Panc1 (cell line): ENCODE results near the gene ZFAND3. TPM values are rescaled to one million over a fixed set of nuclear protein-coding genes. Genes with fewer than 3 reads are reported as not detected.

Experiments used
- ATAC-seq: fragments of 200-7000 bp; cut with Tn5 transposase; 2 replicates; pipeline ENCODE4 v1.9.1; 2020; ENCODE audit warnings: mild to moderate bottlenecking, moderate library complexity
- BruUV-seq: library from RNA; stranded (reverse); fragments of 400-500 nt; replicated peaks from 2 replicates; lab custom pipeline; 2021; lab: Mats Ljungman, UMichigan
- CTCF ChIA-PET: fragments of 300-600 bp; sonication (Branson Sonifier 250); formaldehyde crosslinking; loops from one replicate; lab custom pipeline; 2022; ENCODE audit warnings: antibody characterized with exemption; lab: Charles Lee
- POLR2A ChIA-PET: fragments of 300-600 bp; sonication (Branson Sonifier 250); formaldehyde crosslinking; loops from one replicate; lab custom pipeline; 2022; ENCODE audit warnings: antibody characterized with exemption; lab: Charles Lee
- DNase-seq: peaks from one replicate; pipeline ENCODE4 v3.0.0-alpha.2; 2010; ENCODE audit warnings: low read depth, low spot score
- H3K27ac ChIP-seq: 2 replicates; pipeline ENCODE4 v1.5.1; 2011; ENCODE audit warnings: mild to moderate bottlenecking, low read length, inconsistent platforms
- H3K27me3 ChIP-seq: fragments of 200-500 bp; sonication (Bioruptor generic); 2 replicates; pipeline ENCODE4 v1.6.0; 2014; ENCODE audit warnings: low read length, inconsistent platforms; ENCODE audit not compliant: control insufficient read depth, insufficient read depth
- H3K36me3 ChIP-seq: fragments of 200-500 bp; sonication (Bioruptor generic); 2 replicates; pipeline ENCODE4 v1.5.1; 2014; ENCODE audit warnings: inconsistent platforms, mild to moderate bottlenecking, low read length, moderate library complexity; ENCODE audit not compliant: control insufficient read depth, insufficient read depth
- H3K4me1 ChIP-seq: 2 replicates; pipeline ENCODE4 v1.5.1; 2011; ENCODE audit warnings: inconsistent platforms, mild to moderate bottlenecking, low read length, moderate library complexity; ENCODE audit not compliant: control insufficient read depth, insufficient read depth
- H3K4me3 ChIP-seq, 2 experiments: 2 replicates each; pipeline ENCODE4 v1.5.1; 2011 to 2012; ENCODE audit warnings: low read depth in 2 of 2, low read length in 2 of 2, mild to moderate bottlenecking in 2 of 2, inconsistent platforms in 1 of 2, moderate library complexity in 1 of 2
- H3K9me3 ChIP-seq: fragments of 200-500 bp; sonication (Bioruptor generic); 2 replicates; pipeline ENCODE4 v1.5.1; 2014; ENCODE audit warnings: low read depth, mild to moderate bottlenecking, inconsistent platforms, low read length, moderate library complexity; ENCODE audit not compliant: control insufficient read depth, insufficient read depth
- CTCF ChIP-seq: fragments of 450-650 bp; IDR thresholded peaks from 2 replicates; pipeline ENCODE4 v1.5.1; 2017; ENCODE audit warnings: mild to moderate bottlenecking
- POLR2AphosphoS5 ChIP-seq: IDR thresholded peaks from 2 replicates; pipeline ENCODE4 v1.6.1; 2012; ENCODE audit warnings: mild to moderate bottlenecking, low read depth, low read length, moderate library complexity
- REST ChIP-seq, 2 experiments: IDR thresholded peaks; 2 replicates each; pipeline ENCODE4 v1.6.1; 2011 to 2012; ENCODE audit warnings: low read depth in 2 of 2, control low read depth in 1 of 2, low read length in 1 of 2, mild to moderate bottlenecking in 1 of 2, moderate library complexity in 1 of 2; ENCODE audit not compliant: insufficient read depth in 1 of 2
- SIN3A ChIP-seq: IDR thresholded peaks from 2 replicates; pipeline ENCODE4 v1.6.1; 2012; ENCODE audit warnings: low read depth, mild to moderate bottlenecking, low read length, moderate library complexity, borderline replicate concordance; ENCODE audit not compliant: insufficient read depth
- TCF7L2 ChIP-seq: IDR thresholded peaks from 2 replicates; pipeline ENCODE4 v1.6.1; 2011; ENCODE audit warnings: mild to moderate bottlenecking, low read depth, low read length, inconsistent platforms
- in situ Hi-C: cut with HindIII; loops from 2 replicates; pipeline ENCODE4 v1.10.0; 2016; ENCODE audit warnings: low sequenced_read_pairs, low pct_unique_long_range_greater_than_20kb
- intact Hi-C: fragments of 100-400 bp; cut with micrococcal nuclease; formaldehyde crosslinking; loops from one replicate; pipeline ENCODE4 v1.10.0; 2022; ENCODE audit not compliant: unreplicated experiment
- total RNA-seq: library from RNA; stranded (reverse); gene quantifications from one replicate; pipeline ENCODE4 v1.2.1, GENCODE V29; 2021; ENCODE audit not compliant: unreplicated experiment

Gene ZFAND3
- total RNA-seq, 1 experiment from 2014 or later: 95.9 TPM

- H3K27me3 ChIP-seq: no peaks in the 10 kb centered on the region
- no peak overlapping the region for H3K27ac ChIP-seq
- DNase-seq (no peak), ATAC-seq (no peak)
- ChIA-PET POLR2A (interaction anchor here (0.7 kb wide), 1 partner anchor 28 kb away, joined by 3 read pairs; no protein-coding TSS in a partner anchor), CTCF (no interaction called here)
- no TSS peak for BruUV-seq
- H3K9me3 ChIP-seq: no peaks in the 10 kb centered on the region
- peaks cover 11% of the 10 kb centered on the region for H3K4me1 ChIP-seq
- intact Hi-C loops: loop anchor here (10.0 kb wide), 1 partner anchor 459 kb away; no protein-coding TSS in a partner anchor
- no peak for TF ChIP-seq POLR2AphosphoS5
- no peak for TF ChIP-seq SIN3A
- TF ChIP-seq CTCF: no peak
- no peak for TF ChIP-seq REST (IDR thresholded peaks at IDR 0.05; ENCODE audit: insufficient read depth in 1 of 2, low read depth in 2 of 2, low read length in 1 of 2)
- no peak for TF ChIP-seq TCF7L2
- in situ Hi-C loops: no loop called here
- no peaks in the 10 kb centered on the region for H3K36me3 ChIP-seq
- H3K4me3 ChIP-seq: no peak overlapping the region
These were observed 216.0 kb downstream of the ZFAND3 start for GRCh38 chr6:38035478-38035877.

GRCh38 chr6:38039502-38039901 lies 220.0 kb downstream of the ZFAND3 start:
- ATAC-seq (no peak), DNase-seq (no peak)
- POLR2A ChIA-PET: no interaction called here
- Histone ChIP-seq H3K27ac (no peak overlapping the region), H3K4me1 (peaks cover 13% of the 10 kb centered on the region), H3K9me3 (no peaks in the 10 kb centered on the region), H3K36me3 (no peaks in the 10 kb centered on the region), H3K27me3 (no peaks in the 10 kb centered on the region), H3K4me3 (no peak overlapping the region)
- CTCF ChIA-PET: no interaction called here
- in situ Hi-C loops (no loop called here), intact Hi-C loops (loop anchor here (10.0 kb wide), 1 partner anchor 455 kb away; no protein-coding TSS in a partner anchor)
- no TSS peak for BruUV-seq
- TF ChIP-seq REST (IDR thresholded peaks at IDR 0.05; ENCODE audit: insufficient read depth in 1 of 2, low read depth in 2 of 2, low read length in 1 of 2) (no peak), POLR2AphosphoS5 (no peak), TCF7L2 (no peak), CTCF (no peak), SIN3A (no peak)
